IPS DF 4.7 (cell line): Measurements from ENCODE around the gene CUX1.

Experiments
- DNase-seq: peaks from one replicate; pipeline ENCODE4 v3.0.0-alpha.2; 2013; ENCODE audit warnings: low spot score; ENCODE audit errors: extremely low read depth

Gene CUX1

GRCh38 chr7:102283477-102284189 lies 466.2 kb downstream of the CUX1 start:
- DNase-seq: no peak

GRCh38 chr7:102284399-102284798 lies 467.0 kb downstream of the CUX1 start:
- no peak for DNase-seq

- DNase-seq: no peak
These were observed 467.6 kb downstream of the CUX1 start for GRCh38 chr7:102284891-102285539.

- DNase-seq: no peak
These were observed 468.3 kb downstream of the CUX1 start for GRCh38 chr7:102285540-102286236.

GRCh38 chr7:102286237-102287110 lies 469.0 kb downstream of the CUX1 start, which contains the start of gene SH2B2:
Gene SH2B2, plus strand, starts transcription at chr7:102286868. Its CDS starts 13,683 bp downstream, at chr7:102300551.
- no peak for DNase-seq

- DNase-seq: no peak
These were observed 469.9 kb downstream of the CUX1 start for GRCh38 chr7:102287111-102287980.

- DNase-seq: no peak
These were observed 470.5 kb downstream of the CUX1 start for GRCh38 chr7:102287981-102288278.

- DNase-seq: no peak
These were observed 471.0 kb downstream of the CUX1 start for GRCh38 chr7:102288285-102288930.

- DNase-seq: no peak
These were observed 471.6 kb downstream of the CUX1 start for GRCh38 chr7:102289057-102289456.

GRCh38 chr7:102291056-102291915 lies 473.9 kb downstream of the CUX1 start:
- no peak for DNase-seq

- DNase-seq: no peak
These were observed 474.5 kb downstream of the CUX1 start for GRCh38 chr7:102291916-102292267.

- DNase-seq: no peak
These were observed 475.7 kb downstream of the CUX1 start for GRCh38 chr7:102292813-102293798.

GRCh38 chr7:102294589-102294988 lies 477.2 kb downstream of the CUX1 start:
- DNase-seq: no peak

GRCh38 chr7:102295346-102296178 lies 478.1 kb downstream of the CUX1 start:
- no peak for DNase-seq

- no peak for DNase-seq
These were observed 478.7 kb downstream of the CUX1 start for GRCh38 chr7:102296179-102296438.

GRCh38 chr7:102296514-102296913 lies 479.1 kb downstream of the CUX1 start:
- DNase-seq: no peak

- DNase-seq: no peak
These were observed 480.2 kb downstream of the CUX1 start for GRCh38 chr7:102297487-102298218.
